A549 treated with Hydrocortisone at 1 μM for 4 hours (cell line): ENCODE results near the gene PON3. TPM values are rescaled to one million over a fixed set of nuclear protein-coding genes. Genes with fewer than 3 reads are reported as not detected.

Experiments used
- total RNA-seq: library from RNA; stranded (reverse); fragments of 200-300 nt; extraction: Qiagen RNA extraction; gene quantifications from 5 replicates; pipeline ENCODE4 v1.2.3, GENCODE V29; 2022

Gene PON3
- 32.2 to 41.8 TPM (median 37.0 TPM) in 5 replicates for total RNA-seq

DNA sequence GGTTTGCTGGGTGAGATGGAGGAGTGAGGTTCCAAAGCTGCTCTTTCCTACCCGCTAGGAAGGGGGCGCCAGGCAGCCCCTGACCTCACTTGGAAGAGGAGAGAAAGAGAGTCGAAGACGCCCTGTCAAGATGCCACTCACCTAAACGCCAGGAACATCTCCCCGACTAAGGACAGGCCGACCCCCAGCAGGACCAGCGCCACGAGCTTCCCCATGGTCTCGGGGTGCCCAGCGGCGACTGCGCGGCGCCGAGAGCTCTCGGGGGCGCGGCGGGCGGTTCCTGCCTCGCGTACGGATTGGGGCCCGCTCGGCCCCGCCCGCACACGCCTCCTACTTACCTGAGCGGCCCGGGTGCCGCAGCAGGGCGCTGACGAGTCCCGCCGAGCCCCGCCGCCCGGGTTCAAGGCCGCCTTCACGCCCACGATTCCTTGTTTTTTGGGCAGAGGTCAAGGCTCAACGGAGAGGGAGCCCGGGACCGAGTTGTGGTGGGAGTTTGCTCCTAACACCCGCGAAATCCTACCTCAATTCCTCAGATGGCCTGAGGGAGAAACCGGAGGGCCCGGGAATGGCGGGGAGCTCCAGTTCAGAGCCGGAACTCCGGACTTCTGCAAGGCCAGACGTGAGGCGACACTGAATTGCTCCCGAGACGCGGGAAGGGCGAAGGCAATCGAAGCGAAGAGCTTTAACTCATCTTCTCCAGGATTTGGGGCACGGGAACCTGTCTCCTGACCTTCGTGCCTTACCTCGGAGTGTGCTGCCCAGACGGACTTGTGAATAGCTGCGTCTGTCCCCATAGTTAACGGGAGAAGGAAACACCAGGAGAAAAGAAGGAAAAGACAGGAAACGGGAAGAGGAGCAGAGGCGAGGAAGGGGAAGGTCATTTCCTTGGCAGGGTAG is at the start of gene PON3:
TSS of gene PON3 (minus strand) at position 240 of the 897 bp plus-strand sequence. CDS start at position 215, 25 bp downstream.

DNA sequence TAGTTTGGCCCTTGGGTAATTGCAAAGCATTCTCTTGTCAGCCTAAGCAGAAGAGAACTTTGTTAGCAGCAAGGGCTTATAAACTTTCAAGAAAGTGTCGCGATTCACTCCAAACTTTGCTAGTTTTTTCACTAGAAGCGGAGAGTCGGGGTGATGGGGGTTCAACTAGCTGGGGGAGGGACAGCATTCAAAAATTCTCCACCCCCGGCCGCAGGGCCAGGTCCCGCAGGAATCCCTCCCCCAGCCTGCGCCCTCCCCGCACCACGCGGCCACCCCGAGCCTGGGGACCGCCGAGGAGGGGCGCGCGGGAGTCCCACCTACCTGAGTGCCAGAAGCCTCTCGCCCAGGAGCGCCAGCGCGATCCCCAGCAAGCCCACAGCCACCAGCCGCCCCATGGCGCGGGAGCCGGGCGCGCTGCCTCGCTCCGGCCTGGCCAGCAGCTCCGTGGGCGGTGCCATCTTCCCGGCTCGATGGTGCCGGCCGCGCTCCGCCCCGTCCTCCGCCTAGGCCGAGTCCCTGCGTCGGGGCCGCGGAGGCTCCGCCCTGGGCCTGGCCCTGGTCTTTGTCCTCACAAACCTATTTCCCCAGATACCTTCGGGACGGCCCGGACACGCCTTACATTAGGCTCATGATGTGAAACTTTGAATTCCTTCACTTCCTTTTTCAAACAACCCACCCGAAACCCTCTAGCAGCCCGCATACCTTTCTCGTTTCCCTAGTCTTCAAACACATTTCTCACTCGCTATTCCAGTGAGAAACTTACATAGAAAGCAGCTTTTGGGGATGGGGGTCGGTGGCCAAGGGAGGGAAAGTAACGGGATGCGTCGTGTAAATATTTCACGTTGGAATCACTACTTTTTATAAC is 38.6 kb upstream of the PON3 start, which contains the start of gene PON2:
TSS of gene PON2 (minus strand) at position 472 of the 865 bp plus-strand sequence. CDS start at position 395, 77 bp downstream.

DNA sequence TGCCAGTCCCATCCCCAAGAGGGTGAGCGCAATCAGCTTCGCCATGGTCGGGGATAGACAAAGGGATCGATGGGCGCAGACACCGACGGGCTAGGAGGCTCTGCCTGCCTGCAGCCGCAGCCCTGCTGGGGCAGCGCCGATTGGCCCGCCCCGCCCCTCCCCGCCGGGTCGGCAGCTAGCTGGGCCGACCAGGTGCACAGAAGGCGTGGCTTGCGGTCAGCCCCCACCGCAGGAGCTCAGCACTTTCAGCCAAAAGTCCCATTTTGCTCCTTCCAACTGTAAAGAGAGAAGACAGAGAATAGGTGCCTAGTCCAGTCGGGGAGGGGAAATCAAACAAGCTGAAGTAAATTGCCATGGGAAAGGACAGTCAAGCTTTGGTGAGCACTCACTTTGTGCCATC is 71.7 kb downstream of the PON3 start, which contains the start of gene PON1:
TSS of gene PON1 (minus strand) at position 102 of the 400 bp plus-strand sequence. CDS start at position 45, 57 bp downstream.

Other genes with a start within 250 kb of the PON3 start
- 0.78 to 1.3 TPM (median 1.1 TPM) in 5 replicates for gene PON1, start 71.8 kb downstream of the PON3 start, total RNA-seq
- 343 to 385 TPM (median 382 TPM) in 5 replicates for gene PON2, start 38.7 kb upstream of the PON3 start, total RNA-seq
- gene ASB4, start 89.6 kb upstream of the PON3 start, total RNA-seq: 0.20 to 0.45 TPM (median 0.26 TPM) in 5 replicates
- 19.8 to 29.9 TPM (median 26.9 TPM) in 5 replicates for gene PDK4, start 200.1 kb upstream of the PON3 start, total RNA-seq